HepG2 (cell line): ENCODE data around the gene CKAP2L.

ENCODE experiments used
- CENPT ChIP-seq: sonication (generic); formaldehyde crosslinking; IDR thresholded peaks from 2 replicates; pipeline ENCODE4 v1.8.0; 2022; ENCODE audit warnings: low read depth, mild to moderate bottlenecking, moderate library complexity, missing genetic modification reagents
- POLR2AphosphoS5 ChIP-seq: IDR thresholded peaks from 2 replicates; pipeline ENCODE4 v1.6.1; 2012; ENCODE audit warnings: low read depth, low read length
- SAFB2 ChIP-seq: sonication (generic); formaldehyde crosslinking; IDR thresholded peaks from 2 replicates; pipeline ENCODE4 v1.5.1; 2020; ENCODE audit warnings: missing genetic modification reagents, low read depth, mild to moderate bottlenecking, borderline replicate concordance
- TF ChIP-seq, protein P1 (sequence below): sonication (generic); formaldehyde crosslinking; IDR thresholded peaks from 2 replicates; pipeline ENCODE4 v1.8.0; 2022; ENCODE audit warnings: mild to moderate bottlenecking, missing genetic modification reagents, borderline replicate concordance

DNA sequence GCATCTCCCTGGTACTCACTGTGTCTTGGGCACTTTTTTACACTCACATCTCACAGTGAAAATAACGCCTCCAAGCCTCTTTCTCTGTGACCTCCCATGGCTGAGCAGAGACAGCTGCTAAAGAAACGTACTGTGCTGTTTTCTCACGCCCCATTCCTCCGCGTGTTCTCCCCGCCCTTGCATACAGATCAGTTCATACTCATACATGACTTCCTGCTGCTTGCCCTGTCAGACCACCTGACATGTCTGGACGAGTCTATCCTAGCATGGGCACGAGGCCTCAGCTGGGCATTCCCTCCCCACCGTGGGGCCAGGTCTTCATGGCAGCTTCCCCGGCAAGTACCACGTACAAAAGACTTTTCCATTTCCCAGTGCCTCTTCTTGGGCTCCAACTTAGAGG, 41.1 kb upstream of the CKAP2L start:
- TF ChIP-seq, protein P1, sequence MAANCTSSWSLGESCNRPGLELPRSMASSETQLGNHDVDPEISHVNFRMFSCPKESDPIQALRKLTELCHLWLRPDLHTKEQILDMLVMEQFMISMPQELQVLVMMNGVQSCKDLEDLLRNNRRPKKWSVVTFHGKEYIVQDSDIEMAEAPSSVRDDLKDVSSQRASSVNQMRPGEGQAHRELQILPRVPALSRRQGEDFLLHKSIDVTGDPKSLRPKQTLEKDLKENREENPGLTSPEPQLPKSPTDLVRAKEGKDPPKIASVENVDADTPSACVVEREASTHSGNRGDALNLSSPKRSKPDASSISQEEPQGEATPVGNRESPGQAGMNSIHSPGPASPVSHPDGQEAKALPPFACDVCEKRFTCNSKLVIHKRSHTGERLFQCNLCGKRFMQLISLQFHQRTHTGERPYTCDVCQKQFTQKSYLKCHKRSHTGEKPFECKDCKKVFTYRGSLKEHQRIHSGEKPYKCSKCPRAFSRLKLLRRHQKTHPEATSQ: no peak
- TF ChIP-seq POLR2AphosphoS5: no peak
- no peak for TF ChIP-seq SAFB2
- no peak for TF ChIP-seq CENPT (CRISPR knock-in tag)
